Fibroblast of skin of right biceps (primary cell): ENCODE measurements around the gene SLC38A5.
"Not testable (repeated sequence)": the region's sequence is repeated elsewhere in the genome, so short reads cannot be mapped to it uniquely, and the experiment has no call there.

Source experiments
- DNase-seq: peaks from one replicate; pipeline ENCODE4 v3.0.0-alpha.2; 2013

Gene SLC38A5

GRCh38 chrX:48470110-48470832 lies at the start of gene SLC38A5:
SLC38A5 (minus strand) TSS chrX:48470260; CDS start chrX:48467924, 2,336 bp downstream.
- no peak for DNase-seq

DNA sequence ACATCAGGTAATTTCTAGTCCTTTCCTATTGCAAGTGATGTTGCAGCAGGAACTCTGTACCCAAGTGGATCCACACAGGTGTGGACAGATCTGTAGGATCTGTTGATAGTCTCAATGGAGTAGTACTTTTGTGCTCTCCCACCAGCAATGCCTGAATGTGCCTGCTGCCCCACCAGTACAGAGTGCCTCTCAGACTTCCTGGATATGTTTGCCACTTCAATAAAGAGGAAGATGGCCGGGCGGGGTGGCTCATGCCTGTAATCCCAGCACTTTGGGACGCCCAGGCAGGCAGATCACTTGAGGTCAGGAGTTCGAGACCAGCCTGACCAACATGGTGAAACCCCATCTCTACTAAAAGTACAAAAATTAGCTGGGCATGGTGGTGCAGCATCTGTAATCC lies 49.4 kb upstream of the SLC38A5 start:
- not testable (repeated sequence) for DNase-seq

GRCh38 chrX:48516987-48517386 lies 46.9 kb upstream of the SLC38A5 start:
- no peak for DNase-seq

GRCh38 chrX:48516285-48516684 lies 46.2 kb upstream of the SLC38A5 start:
- no peak for DNase-seq

DNA sequence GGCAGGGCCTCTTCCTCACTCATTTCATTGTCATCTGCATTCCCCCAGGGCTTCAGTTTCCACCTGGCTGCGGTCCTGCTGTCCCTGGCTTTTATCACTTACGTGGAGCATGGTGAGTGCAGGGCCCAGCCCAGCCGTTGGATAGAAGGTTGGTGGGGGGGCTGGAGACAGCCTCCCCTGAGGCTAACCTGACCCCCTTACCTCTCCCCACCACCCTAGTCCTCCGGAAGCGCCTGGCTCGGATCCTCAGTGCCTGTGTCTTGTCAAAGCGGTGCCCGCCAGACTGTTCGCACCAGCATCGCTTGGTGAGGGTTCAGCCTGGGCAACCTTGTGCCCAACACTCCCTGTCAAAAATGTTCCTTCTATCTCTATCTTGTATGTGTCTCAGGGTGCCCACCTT lies 45.8 kb upstream of the SLC38A5 start:
- no peak for DNase-seq

GRCh38 chrX:48514868-48515460 lies 44.9 kb upstream of the SLC38A5 start:
- DNase-seq: no peak

DNA sequence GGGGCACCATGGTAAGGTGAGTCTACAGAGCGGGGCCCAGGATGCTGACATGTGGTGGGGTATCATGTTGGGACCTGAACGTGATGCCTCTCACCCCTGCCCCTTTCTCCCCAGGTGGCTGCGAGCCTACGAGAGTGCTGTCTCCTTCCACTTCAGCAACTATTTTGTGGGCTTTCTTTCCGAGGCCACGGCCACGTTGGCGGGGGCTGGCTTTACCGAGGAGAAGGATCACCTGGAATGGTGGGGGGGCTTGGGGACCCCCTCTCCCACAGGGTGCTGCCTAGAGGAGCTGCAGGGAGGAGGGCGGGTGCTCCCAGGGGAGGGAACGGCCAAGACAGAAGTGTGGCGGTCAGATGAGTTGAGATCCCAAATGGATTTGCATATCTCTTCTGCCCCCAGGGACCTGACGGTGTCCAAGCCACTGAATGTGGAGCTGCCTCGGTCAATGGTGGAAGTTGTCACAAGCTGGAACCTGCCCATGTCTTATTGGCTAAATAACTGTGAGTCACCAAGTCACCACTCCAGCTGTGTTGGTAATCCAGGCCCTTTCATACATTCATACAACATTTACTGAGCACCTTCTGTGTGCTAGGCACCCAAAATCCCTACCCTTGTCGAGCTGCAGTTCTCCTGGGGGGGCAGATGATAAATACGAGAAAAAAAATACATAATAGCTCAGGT lies 44.2 kb upstream of the SLC38A5 start:
- DNase-seq: no peak

- no peak for DNase-seq
Observed at GRCh38 chrX:48513670-48514069, 43.6 kb upstream of the SLC38A5 start.

DNA sequence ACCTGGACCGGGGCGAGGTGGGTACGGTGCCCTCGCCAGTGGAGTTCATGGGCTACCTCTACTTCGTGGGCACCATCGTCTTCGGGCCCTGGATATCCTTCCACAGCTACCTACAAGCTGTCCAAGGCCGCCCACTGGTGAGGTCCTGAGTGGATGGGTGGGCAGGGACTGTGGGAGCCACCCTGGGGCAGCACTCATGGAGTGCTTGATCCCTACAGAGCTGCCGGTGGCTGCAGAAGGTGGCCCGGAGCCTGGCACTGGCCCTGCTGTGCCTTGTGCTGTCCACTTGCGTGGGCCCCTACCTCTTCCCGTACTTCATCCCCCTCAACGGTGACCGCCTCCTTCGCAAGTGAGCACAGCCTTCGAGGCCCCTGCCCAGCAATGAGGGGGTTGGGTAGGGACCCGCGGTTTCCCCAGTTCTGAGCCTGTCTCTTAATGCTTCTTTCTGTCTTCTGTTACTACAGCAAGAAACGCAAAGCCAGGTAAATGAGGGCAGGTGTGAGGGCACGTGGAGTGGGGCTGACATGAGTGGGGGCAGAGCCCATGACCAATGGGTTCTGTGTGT lies 42.4 kb upstream of the SLC38A5 start:
- no peak for DNase-seq

DNA sequence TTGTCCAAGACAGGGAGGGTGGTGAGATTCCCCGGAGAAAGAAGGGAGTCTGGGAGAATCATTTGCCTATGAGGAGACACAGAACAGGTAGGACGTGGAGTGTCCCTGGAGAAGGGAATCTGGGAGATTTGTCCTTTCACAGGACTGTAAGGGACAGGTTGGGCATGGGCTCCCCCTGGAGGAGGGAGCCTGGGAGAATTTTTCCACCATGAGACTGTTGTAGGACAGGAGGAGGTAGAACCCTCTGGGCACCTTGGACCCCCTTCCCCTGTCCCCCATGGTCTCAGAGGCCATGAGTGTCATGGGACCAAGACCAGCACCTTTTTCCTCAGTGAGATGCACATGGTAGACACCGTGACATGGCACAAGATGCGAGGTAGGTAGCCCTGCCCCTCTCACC lies 41.5 kb upstream of the SLC38A5 start:
- no peak for DNase-seq

- DNase-seq: no peak
Observed at GRCh38 chrX:48509619-48510018, 39.6 kb upstream of the SLC38A5 start.

DNA sequence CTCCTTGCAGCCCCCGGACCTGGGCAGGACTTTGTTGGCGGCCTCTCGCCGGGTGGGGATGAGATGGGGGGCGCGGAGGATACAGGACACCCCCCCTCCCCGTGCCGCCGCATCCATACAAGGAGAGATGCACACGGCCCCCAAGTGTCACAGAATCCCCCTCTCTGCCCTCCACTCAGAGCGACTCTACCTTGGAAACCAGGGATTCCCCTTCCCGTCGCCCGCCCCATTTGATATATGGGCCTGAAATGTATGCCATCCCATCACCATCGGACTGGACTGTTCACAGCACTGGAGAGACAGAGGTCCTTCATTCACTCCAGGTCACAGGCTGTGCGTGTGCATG lies 39.2 kb upstream of the SLC38A5 start:
- DNase-seq: no peak

DNA sequence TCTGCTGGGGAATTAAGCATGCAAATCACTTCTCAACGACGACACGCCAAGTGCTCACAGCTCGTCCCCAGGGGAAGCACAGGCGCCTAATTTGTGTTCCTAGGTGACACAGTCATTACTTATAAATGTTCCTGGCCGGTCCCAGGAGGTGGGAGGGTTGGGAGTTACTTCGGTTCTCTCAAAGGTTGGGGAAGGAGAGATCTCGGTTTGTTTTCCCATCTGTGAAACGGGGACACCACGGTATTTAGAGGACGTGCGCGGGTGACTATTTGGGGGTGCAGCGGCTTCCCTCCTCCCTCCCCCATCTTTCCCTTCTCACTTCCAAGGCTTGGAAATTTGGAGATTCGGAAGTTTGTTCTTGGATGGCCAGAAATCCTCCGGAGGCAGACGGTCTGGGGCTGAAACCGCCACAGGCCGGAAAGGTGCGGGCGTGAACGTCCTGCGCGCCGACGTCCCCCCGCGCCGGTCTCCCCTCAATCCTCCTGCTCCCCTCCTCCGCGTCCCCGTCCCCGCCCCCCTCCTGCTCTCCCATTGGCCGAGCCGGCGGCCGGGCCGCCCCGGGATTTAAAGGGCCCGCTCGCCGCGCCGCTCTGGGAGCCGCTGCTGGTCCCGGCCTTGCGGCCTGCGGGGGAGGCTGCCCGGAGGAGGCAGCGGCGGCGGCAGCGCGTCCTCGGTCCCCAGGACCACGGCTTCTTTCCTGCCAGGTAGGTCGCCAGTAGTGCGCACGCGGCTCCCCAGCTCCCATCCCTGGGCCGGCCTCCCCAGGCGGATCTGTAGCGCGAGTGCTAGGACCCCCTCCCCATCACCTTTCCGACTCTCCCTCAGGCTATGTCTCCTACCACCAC lies 38.6 kb upstream of the SLC38A5 start, which contains the start of gene PORCN:
PORCN (plus strand) TSS at position 593 of the 845 bp plus-strand sequence. CDS start 829 bp downstream, outside the sequence.
- peak; percentile 70 for DNase-seq

DNA sequence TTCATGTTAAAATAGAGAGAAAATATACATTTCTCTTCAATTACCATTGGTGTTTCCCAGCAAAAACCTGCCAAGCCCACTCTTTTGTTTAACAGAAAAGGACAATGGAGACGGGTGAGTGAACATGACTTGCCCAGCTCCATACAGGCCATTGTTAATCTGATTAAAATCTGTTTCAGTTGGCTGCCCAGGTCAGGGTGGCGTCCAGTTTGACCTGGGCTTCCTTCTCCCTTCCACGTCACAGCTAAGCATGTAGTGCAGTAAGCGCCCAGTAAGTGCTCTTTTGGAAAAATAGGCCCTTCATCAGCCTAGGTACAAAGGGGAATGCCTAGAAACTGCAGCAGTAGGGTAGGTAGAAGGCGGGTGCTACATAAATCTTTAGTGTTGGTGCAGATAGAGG lies 37.2 kb upstream of the SLC38A5 start:
- no peak for DNase-seq

GRCh38 chrX:48505481-48505880 lies 35.4 kb upstream of the SLC38A5 start:
- DNase-seq: no peak

- DNase-seq: no peak
Observed at GRCh38 chrX:48504261-48504660, 34.2 kb upstream of the SLC38A5 start.

DNA sequence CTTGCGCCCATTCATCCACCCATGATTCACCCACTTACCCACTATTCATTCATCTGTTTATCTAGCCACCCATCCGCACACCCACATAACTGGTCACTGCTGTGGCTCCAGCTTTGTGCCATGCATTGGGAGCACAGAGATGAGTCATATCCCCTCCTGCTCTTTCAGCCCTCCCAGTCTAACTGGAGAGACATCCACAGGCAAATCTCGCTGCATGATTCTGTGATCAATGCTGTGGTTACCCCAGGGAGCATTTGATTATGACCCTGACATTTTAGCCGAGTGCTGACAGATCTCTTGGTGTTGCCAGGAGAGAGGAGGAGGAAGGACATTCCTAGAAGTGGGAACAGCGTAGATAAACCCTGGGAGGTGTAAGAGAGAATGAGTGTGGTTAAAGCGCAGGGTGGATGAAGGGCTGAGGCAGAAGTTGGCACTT lies 28.3 kb upstream of the SLC38A5 start:
- peak; percentile 80 for DNase-seq

DNA sequence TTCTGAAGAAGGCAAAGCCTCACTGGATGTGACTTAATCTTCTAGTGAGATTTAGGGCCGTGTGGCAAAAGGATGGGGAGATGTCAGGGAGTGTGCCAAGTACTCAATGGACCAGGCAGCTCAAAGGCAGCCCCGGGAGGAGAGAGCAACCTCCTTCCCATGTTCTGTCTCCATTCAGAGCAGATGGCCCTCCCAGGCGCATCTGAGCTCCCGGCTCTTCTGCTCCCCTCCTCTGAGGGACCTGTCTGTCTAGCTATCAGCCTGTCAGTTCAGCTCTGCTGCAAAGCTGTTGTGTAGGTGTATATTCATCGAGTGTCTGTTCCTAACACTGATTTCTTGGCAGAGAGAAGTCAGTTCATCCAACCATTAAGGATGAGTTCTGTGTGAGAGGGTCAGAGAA lies 27.8 kb upstream of the SLC38A5 start:
- DNase-seq: no peak

GRCh38 chrX:48496660-48497059 lies 26.6 kb upstream of the SLC38A5 start:
- no peak for DNase-seq

GRCh38 chrX:48493890-48494364 lies 23.9 kb upstream of the SLC38A5 start:
- DNase-seq: peak; percentile 45

DNA sequence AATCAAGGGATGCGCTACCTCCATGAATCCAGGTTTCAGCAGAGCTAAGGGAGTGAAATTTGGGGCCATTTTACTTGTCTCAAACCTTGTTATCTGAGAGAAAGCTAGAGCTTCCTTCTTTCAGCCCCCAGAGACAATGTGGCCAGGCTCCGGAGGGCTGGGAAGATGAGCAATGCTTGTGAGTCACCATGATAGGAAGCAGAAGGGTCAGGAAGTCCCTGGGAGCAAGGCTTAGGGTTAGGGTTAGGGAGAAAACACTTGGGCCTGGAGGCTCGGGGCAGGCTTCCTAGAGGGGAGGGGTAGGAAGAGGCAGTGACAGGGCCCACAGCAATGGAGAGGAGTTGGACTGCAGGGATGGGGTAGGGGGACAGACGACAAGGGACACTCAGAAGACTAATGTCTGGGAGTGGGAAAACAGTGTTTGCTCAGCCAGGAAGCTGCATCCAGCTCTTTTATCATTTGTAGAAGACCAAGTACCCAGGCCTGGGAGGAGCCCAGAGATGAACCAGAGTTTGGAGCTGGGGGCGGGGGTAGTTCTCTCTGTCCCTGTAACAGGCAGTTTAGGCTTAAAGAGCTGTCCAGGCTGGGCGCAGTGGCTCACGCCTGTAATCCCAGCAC lies 22.3 kb upstream of the SLC38A5 start:
- DNase-seq: peak; percentile 63

DNA sequence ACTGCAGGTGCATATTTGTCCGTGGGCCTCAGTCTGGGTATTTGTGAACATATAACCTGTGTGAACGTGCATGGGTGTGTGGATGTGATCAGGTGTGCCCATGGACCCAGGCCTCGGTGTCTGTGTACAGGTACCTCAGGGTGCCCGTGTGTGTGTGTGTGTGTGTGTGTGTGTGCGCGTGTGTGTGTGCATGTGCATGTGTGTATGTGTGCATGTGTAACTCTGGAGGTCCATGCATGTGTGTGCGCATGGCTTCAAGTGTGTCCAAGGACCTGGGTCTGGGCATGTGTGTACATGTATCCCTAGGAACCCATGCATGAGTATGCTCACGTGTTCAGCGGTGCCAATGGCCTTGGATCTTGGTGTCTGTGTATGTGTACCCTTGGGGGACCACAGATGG lies 21.7 kb upstream of the SLC38A5 start:
- DNase-seq: no peak
